Measurements from ENCODE around the gene GLRA1.

The GLRA1 gene

DNA sequence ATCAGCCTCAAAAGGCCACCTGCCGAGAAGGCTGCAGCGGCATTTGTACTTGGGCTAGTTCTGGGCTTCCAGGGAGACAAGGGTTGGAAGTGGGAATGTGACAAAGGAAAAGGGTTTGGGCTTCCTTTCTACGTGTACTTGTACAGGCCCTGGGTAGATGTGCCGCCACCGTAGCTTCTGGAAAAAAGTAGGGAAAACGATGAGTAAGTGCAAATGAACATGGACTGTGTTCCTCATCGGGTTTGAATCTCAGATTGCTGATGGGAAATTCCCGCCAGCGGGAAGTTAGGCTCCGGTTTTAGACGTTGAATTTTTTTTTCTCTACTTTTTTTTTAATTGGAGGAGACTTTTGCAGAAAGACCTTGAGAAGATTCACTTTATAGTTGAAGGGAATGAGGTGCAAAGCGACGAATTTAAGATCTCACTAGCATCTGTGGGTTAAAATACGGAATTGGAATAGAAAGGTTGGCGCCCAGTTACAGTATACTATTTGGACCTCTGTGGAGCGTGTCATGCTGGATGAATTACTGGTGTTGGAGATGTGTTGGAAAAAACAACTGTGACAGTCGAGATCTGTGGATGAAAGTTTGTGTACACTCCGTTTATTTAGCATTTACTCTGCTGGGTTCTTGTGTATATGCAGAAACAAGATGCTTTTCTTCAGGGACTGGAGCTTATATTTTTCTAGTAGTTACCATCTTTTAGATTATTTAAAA is 151.6 kb downstream of the GLRA1 start:
- no peak for DNase-seq (ENCODE audit: low spot score)

All from CD4-positive, alpha-beta T cell treated with Interleukin-15 for 4 hours (primary cell).